IPS-15b (cell line): ENCODE results near the gene THOC6.

Source experiments
- H3K27me3 ChIP-seq: one replicate; pipeline ENCODE4 v1.6.1; 2013; ENCODE audit warnings: low read length; ENCODE audit not compliant: control insufficient read depth, insufficient read depth
- H3K36me3 ChIP-seq: one replicate; pipeline ENCODE4 v1.6.1; 2013; ENCODE audit warnings: low read length; ENCODE audit not compliant: control insufficient read depth, insufficient read depth
- H3K4me1 ChIP-seq: one replicate; pipeline ENCODE4 v1.6.1; 2013; ENCODE audit warnings: mild to moderate bottlenecking, low read length; ENCODE audit not compliant: control insufficient read depth, insufficient read depth
- H3K4me3 ChIP-seq: one replicate; pipeline ENCODE4 v1.5.1; 2013; ENCODE audit warnings: low read depth, low read length
- H3K9ac ChIP-seq: one replicate; pipeline ENCODE4 v1.6.1; 2013; ENCODE audit warnings: low read depth, mild to moderate bottlenecking, low read length
- H3K9me3 ChIP-seq: one replicate; pipeline ENCODE4 v1.6.1; 2013; ENCODE audit warnings: mild to moderate bottlenecking, low read length; ENCODE audit not compliant: control insufficient read depth, insufficient read depth

THOC6 gene

DNA sequence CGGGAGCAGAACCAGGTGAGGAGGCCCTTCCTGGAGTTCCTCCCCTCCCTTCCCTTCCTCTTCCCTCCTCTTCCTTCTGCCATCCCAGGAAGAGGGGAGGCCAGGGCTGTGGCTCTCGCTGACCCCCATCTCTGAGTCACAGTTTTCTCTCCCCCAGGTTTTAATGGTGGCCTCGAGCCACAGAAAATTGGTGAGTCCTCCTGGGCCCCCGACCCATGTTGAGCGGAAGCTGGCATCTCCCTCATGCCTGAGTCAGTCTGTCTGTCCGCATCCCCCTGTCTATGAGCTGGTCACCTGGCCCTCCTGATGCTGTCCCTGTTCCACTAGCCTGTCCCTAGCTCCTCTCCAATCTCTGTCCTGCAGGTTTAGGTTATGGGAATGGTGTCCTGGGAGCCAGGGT, 23.9 kb upstream of the THOC6 start:
- no peaks in the 10 kb centered on the region for H3K9me3 ChIP-seq
- H3K4me3 ChIP-seq, result no peak overlapping the region
- H3K9ac ChIP-seq, result no peak overlapping the region
- H3K4me1 ChIP-seq, result peaks cover 3% of the 10 kb centered on the region
- H3K27me3 ChIP-seq, result no peaks in the 10 kb centered on the region
- no peaks in the 10 kb centered on the region for H3K36me3 ChIP-seq

DNA sequence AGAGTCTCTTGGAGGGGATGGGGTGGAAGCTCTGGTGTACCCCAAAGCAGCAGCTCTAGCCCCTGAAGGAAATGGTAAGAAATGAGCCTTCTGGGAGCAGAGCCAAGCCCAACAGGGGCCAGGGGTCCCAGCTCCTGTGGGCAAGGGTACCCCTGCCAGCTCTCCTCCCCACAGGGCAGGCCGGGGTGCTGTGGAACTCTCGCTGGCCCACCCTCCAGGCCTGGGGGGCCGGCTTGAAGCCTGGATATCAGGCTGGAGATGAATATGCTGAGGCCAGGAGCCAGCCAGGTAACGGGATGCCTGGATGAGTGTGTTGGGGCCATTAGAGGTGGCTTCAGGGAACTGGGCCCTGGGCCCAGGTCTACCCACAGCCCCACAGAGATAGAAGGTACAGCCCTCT, 23.3 kb upstream of the THOC6 start:
- Histone ChIP-seq H3K27me3 (no peaks in the 10 kb centered on the region), H3K36me3 (no peaks in the 10 kb centered on the region), H3K4me3 (no peak overlapping the region), H3K9ac (no peak overlapping the region), H3K4me1 (peaks cover 3% of the 10 kb centered on the region), H3K9me3 (no peaks in the 10 kb centered on the region)

- Histone ChIP-seq H3K36me3 (no peaks in the 10 kb centered on the region), H3K4me1 (peaks cover 5% of the 10 kb centered on the region), H3K9me3 (no peaks in the 10 kb centered on the region), H3K27me3 (no peaks in the 10 kb centered on the region), H3K9ac (no peak overlapping the region), H3K4me3 (no peak overlapping the region)
These were observed 22.5 kb upstream of the THOC6 start for GRCh38 chr16:3001316-3001715.

- H3K9me3 ChIP-seq, result no peaks in the 10 kb centered on the region
- peaks cover 23% of the 10 kb centered on the region for H3K4me1 ChIP-seq
- H3K27me3 ChIP-seq, result no peaks in the 10 kb centered on the region
- no peak overlapping the region for H3K4me3 ChIP-seq
- H3K36me3 ChIP-seq, result no peaks in the 10 kb centered on the region
- H3K9ac ChIP-seq, result no peak overlapping the region
These were observed 20.1 kb upstream of the THOC6 start for GRCh38 chr16:3003582-3004270.

DNA sequence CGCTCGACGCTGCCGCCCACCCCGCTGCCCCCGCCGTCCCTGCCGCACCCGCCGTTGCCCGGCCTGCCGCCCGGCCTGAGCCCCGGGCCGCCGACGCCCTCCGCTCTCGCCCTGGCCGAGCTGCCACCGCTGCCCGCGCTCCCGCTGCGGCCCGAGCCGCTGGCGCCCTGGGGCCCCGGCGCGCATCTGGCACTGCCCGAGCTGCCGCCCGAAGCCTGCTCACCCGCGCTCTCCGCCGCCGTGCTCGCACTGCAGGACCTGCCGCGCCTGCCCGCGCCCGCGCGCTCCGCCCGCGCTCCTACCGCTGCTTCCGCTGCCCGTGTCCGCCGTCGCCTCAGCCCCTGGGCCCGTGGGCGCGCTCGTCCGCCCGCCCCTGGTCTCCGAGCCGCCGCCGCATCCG, 19.5 kb upstream of the THOC6 start:
- Histone ChIP-seq H3K9me3 (no peaks in the 10 kb centered on the region), H3K36me3 (no peaks in the 10 kb centered on the region), H3K9ac (no peak overlapping the region), H3K4me1 (peaks cover 21% of the 10 kb centered on the region), H3K27me3 (no peaks in the 10 kb centered on the region), H3K4me3 (no peak overlapping the region)

GRCh38 chr16:3004781-3005284, 19.0 kb upstream of the THOC6 start:
- Histone ChIP-seq H3K4me1 (peaks cover 25% of the 10 kb centered on the region), H3K9ac (peak overlapping the region; percentile 65), H3K36me3 (no peaks in the 10 kb centered on the region), H3K4me3 (peak overlapping the region; percentile 64), H3K9me3 (no peaks in the 10 kb centered on the region), H3K27me3 (no peaks in the 10 kb centered on the region)

GRCh38 chr16:3007059-3007956, 16.5 kb upstream of the THOC6 start:
- peak overlapping the region; percentile 66 for H3K4me3 ChIP-seq
- no peaks in the 10 kb centered on the region for H3K36me3 ChIP-seq
- H3K4me1 ChIP-seq, result peaks cover 30% of the 10 kb centered on the region
- H3K9ac ChIP-seq, result peak overlapping the region; percentile 95
- H3K27me3 ChIP-seq, result peaks cover 5% of the 10 kb centered on the region
- no peaks in the 10 kb centered on the region for H3K9me3 ChIP-seq

DNA sequence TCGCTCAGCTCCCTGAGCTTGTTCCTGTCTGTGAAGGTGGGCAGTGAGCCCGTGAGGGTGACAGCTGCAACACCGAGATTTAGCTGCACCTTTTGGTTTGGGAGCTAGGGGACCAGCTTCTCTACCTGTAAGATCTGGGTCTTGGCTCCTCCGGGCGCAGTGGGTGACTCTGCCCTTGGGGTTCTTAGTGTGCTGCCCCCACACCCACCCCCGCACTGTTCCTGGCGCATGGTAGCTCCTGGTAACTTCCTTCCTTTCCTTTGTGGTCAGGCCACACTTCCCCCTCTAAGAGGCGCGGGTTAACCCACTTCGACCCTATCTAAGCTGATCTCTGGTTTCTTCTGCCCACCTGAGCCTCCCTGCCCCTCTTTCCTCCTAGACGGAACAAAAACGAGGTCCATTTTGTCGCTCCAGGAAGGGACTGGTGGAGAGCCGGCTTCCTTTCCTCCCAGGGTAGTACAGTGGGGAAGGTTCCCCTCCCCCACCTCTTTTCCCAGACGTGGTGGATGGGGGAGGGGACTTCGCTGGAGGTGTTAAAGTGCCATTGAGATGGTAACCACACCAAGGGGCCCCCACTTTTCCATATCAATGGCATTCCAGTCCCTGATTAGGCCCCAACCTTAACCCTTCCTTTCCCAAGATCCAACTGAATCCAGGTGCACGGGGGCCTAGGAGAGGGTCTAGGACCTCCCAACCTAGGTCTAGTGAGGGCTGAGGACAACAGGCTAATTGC, 15.7 kb upstream of the THOC6 start:
- Histone ChIP-seq H3K4me3 (peak overlapping the region; percentile 66), H3K9me3 (no peaks in the 10 kb centered on the region), H3K27me3 (peaks cover 5% of the 10 kb centered on the region), H3K36me3 (no peaks in the 10 kb centered on the region), H3K9ac (peak overlapping the region; percentile 95), H3K4me1 (peaks cover 33% of the 10 kb centered on the region)

DNA sequence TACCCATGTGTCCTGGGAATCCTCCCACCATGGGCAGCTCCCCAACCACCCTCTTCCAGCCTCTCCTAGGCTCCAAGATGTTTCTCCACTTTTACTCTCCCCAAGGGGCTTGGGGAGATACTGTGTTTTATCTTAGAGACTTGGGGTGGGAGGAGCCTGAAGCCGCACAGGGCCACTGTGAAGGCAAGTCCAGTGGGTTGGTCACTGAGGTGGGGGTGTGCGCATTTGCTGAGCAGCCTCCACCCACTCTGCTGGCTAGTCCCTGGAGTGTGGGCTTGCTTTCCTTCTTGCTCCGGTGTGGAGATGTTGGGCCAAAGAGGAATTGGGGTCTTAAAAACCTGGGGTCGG, 15.2 kb upstream of the THOC6 start:
- Histone ChIP-seq H3K9ac (peak overlapping the region; percentile 50), H3K4me3 (peak overlapping the region; percentile 50)

DNA sequence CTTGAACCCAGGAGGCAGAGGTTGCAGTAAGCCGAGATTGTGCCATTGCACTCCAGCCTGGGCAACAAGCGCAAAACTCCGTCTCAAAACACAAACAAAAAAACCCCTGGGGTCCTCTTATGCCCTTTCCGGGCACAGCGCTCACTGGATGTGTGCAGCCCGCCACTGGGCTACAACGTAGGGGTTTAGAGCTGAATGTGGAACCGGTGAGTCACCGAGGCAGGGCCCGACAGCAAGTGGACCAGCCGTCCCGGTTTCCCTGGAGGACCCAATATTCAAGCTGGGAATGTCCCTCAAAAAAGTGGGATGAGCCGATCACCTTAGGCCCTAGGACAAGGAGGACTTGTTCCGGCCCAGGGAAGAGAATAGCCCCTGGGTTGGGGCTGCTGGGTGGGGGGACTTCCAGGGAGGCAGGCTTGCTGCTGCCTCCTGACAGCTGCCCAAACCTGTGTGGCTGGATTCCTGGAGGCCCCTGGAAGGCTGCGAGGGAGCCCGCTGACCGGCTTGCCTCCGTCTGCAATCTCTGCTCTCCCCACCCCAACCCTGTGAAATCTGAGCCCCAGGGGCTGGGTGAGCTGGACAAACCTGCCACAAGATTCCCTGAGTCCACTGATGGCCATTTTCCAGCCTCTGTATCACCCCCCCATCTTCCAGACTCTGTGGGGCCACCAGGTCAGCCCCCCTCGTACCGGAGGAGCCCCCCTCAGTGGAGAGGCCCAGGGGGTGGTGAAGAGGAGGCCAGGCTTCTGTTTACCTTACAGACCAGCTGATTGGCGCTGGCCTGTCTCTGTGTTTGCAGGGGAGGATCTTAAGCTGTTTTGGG, 14.1 kb upstream of the THOC6 start:
- H3K4me1 ChIP-seq, result peaks cover 42% of the 10 kb centered on the region
- H3K36me3 ChIP-seq, result peaks cover 5% of the 10 kb centered on the region
- H3K9ac ChIP-seq, result peak overlapping the region; percentile 60
- H3K27me3 ChIP-seq, result peaks cover 5% of the 10 kb centered on the region
- no peaks in the 10 kb centered on the region for H3K9me3 ChIP-seq
- peak overlapping the region; percentile 58 for H3K4me3 ChIP-seq

More for the DNA sequence above, 15.2 kb upstream of the THOC6 start:
- H3K27me3 ChIP-seq, result peaks cover 5% of the 10 kb centered on the region
- H3K9me3 ChIP-seq, result no peaks in the 10 kb centered on the region
- peaks cover 37% of the 10 kb centered on the region for H3K4me1 ChIP-seq
- H3K36me3 ChIP-seq, result no peaks in the 10 kb centered on the region

GRCh38 chr16:3010510-3010909, 13.3 kb upstream of the THOC6 start:
- Histone ChIP-seq H3K4me3 (peak overlapping the region; percentile 36), H3K9me3 (no peaks in the 10 kb centered on the region), H3K36me3 (peaks cover 12% of the 10 kb centered on the region), H3K9ac (no peak overlapping the region), H3K27me3 (peaks cover 5% of the 10 kb centered on the region), H3K4me1 (peaks cover 42% of the 10 kb centered on the region)
